HepG2 (cell line): Measurements from ENCODE around the gene JUND. TPM values are rescaled to one million over a fixed set of nuclear protein-coding genes. Genes with fewer than 3 reads are reported as not detected.

Experiments
- DNMT1 ChIP-seq: sonication (generic); formaldehyde crosslinking; IDR thresholded peaks from 2 replicates; pipeline ENCODE4 v1.5.1; 2020; ENCODE audit warnings: mild to moderate bottlenecking, missing genetic modification reagents
- ISL2 ChIP-seq: sonication (generic); formaldehyde crosslinking; IDR thresholded peaks from 2 replicates; pipeline ENCODE4 v1.5.0; 2020; ENCODE audit warnings: missing genetic modification reagents
- RAD51 ChIP-seq: fragments of 450-650 bp; IDR thresholded peaks from 2 replicates; pipeline ENCODE4 v1.6.1; 2016; ENCODE audit warnings: borderline replicate concordance
- RXRA ChIP-seq: sonication (generic); formaldehyde crosslinking; IDR thresholded peaks from 2 replicates; pipeline ENCODE4 v1.5.1; 2020; ENCODE audit warnings: missing genetic modification reagents
- SOX6 ChIP-seq, 2 experiments: fragments of 450-650 bp in 1 of 2; sonication (generic) in 1 of 2; formaldehyde crosslinking in 1 of 2; IDR thresholded peaks; 2 replicates each; pipeline versions ENCODE4 v1.4.0 to v1.6.1; 2017 to 2020; ENCODE audit warnings: antibody characterized with exemption in 1 of 2, mild to moderate bottlenecking in 1 of 2, missing genetic modification reagents in 1 of 2
- ZNF292 ChIP-seq: sonication (generic); formaldehyde crosslinking; IDR thresholded peaks from 2 replicates; pipeline ENCODE4 v1.8.1; 2022; ENCODE audit warnings: mild to moderate bottlenecking, low read depth, missing genetic modification reagents, borderline replicate concordance
- ZNF776 ChIP-seq: sonication (generic); formaldehyde crosslinking; IDR thresholded peaks from 2 replicates; pipeline ENCODE4 v1.4.0; 2020; ENCODE audit warnings: mild to moderate bottlenecking, missing genetic modification reagents
- polyA plus RNA-seq, 8 experiments: library from polyadenylated mRNA; depleted of rRNA in 3 of 8; stranded (reverse) in 7 of 8; unstranded in 1 of 8; fragments of >200 nt; fragmentation: Illumina TruSeq in 4 of 8; extraction: Trizol in 4 of 8; gene quantifications; 2 replicates each; pipeline versions ENCODE4 v1.2.1 to v1.2.3, GENCODE V29; 2011 to 2016; ENCODE audit warnings: low read depth in 4 of 8, missing spikeins in 1 of 8, mixed read lengths in 1 of 8; ENCODE audit not compliant: insufficient read depth in 1 of 8
- total RNA-seq, 5 experiments: library from RNA; depleted of rRNA; stranded (reverse); fragments of >200 nt; fragmentation: Illumina TruSeq; extraction: Trizol; gene quantifications; 2 replicates each; pipeline ENCODE4 v1.2.3, GENCODE V29; 2016; ENCODE audit warnings: low read depth in 1 of 5
- TF ChIP-seq, protein P1 (sequence below): IDR thresholded peaks from 2 replicates; pipeline ENCODE4 v1.6.1; 2016; ENCODE audit warnings: mild to moderate bottlenecking, missing biosample characterization, missing genetic modification reagents
- TF ChIP-seq, protein P2 (sequence below): IDR thresholded peaks from 2 replicates; pipeline ENCODE4 v1.6.1; 2016; ENCODE audit warnings: missing biosample characterization, missing genetic modification reagents, low read depth
- TF ChIP-seq, protein P3 (sequence below): IDR thresholded peaks from 2 replicates; pipeline ENCODE4 v1.6.1; 2016; ENCODE audit warnings: mild to moderate bottlenecking

The JUND gene
- total and polyA plus RNA-seq, 2 of the 13 experiments (the other 11 are each of a cell fraction or from before 2014, with no cell fraction given) = 41.2 to 59.8 TPM

DNA sequence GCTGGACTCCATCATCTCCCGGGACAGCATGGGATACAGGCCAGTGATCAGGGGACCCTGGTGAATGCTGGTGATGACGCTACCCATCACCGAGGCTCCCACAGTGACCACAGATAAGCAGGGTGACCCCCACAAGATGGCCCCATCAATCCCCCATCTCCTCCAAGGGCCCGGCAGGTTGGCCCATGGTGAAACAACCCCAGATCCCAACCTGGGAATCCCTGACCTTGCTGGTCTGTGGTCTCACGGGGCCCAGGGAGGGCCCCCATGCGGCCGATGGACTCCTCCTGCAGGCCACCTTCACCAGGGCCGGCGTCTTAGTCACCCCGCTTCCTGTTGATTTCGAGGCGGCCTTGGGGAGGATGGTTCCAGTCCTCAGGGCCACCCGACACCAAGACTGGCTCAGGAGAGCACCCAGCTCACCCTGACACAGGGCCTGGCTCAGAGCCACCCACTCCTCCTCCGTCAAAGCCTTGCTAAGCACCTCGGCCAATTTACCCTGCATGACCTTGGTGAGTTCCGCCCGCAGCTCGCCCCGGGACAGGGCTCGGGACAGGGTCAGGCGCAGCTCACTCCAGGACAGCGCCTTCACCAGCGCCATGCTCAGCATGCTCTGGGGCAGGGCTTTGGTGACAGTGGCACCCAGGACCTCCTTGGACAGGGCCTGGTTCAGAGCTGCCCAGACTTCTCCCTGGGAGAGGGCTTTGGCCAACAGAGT lies 17.1 kb downstream of the JUND start (continued):
- TF ChIP-seq, protein P1, sequence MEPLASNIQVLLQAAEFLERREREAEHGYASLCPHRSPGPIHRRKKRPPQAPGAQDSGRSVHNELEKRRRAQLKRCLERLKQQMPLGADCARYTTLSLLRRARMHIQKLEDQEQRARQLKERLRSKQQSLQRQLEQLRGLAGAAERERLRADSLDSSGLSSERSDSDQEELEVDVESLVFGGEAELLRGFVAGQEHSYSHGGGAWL (CRISPR knock-in tag) = no peak
- TF ChIP-seq RAD51 (no peak), DNMT1 (CRISPR knock-in tag) (no peak), RXRA (CRISPR knock-in tag) (peak; percentile 67; the same call in 1 of the 2 replicates), SOX6 (IDR thresholded peaks at IDR 0.05) (no peak), SOX6 (CRISPR knock-in tag; IDR thresholded peaks at IDR 0.05) (0 out of 2 replicates have a peak, but pooled peaks have one; percentile 8), ZNF776 (CRISPR knock-in tag) (no peak), ZNF292 (no peak), ISL2 (CRISPR knock-in tag) (no peak)
- TF ChIP-seq, protein P2, sequence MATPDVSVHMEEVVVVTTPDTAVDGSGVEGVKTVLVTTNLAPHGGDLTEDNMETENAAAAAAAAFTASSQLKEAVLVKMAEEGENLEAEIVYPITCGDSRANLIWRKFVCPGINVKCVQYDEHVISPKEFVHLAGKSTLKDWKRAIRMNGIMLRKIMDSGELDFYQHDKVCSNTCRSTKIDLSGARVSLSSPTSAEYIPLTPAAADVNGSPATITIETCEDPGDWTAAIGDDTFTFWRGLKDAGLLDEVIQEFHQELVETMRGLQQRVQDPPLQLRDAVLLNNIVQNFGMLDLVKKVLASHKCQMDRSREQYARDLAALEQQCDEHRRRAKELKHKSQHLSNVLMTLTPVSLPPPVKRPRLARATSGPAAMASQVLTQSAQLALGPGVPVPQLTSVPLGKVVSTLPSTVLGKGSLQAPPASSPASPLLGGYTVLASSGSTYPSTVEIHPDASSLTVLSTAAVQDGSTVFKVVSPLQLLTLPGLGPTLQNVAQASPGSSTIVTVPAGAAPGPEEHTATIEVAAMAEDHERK (CRISPR knock-in tag) = no peak
- TF ChIP-seq, protein P3, sequence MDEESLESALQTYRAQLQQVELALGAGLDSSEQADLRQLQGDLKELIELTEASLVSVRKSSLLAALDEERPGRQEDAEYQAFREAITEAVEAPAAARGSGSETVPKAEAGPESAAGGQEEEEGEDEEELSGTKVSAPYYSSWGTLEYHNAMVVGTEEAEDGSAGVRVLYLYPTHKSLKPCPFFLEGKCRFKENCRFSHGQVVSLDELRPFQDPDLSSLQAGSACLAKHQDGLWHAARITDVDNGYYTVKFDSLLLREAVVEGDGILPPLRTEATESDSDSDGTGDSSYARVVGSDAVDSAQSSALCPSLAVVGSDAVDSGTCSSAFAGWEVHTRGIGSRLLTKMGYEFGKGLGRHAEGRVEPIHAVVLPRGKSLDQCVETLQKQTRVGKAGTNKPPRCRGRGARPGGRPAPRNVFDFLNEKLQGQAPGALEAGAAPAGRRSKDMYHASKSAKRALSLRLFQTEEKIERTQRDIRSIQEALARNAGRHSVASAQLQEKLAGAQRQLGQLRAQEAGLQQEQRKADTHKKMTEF (CRISPR knock-in tag) = no peak
